ENCODE measurements around the gene KANSL3.
"Not testable (repeated sequence)": the region's sequence is repeated elsewhere in the genome, so short reads cannot be mapped to it uniquely, and the experiment has no call there.

Gene KANSL3

DNA sequence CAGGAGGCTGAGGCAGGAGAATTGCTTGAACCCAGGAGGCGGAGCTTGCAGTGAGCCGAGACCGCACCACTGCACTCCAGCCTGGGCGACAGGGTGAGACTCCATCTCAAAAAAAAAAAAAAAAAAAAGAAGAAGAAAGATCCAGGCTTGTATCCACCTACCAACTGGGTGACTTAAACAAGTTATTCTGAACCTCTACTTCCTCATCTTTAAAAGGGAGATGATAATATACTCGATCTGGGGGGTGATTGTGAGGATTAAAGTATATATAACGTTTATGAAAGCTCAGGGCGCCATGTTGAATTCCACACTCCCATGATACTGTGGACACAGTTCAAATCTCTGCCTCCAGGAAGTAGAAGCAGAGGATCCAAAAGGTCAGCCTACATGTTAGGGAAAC, 16.7 kb upstream of the KANSL3 start:
- not testable (repeated sequence) for DNase-seq (ENCODE audit: low read depth in 2 of 2)

DNA sequence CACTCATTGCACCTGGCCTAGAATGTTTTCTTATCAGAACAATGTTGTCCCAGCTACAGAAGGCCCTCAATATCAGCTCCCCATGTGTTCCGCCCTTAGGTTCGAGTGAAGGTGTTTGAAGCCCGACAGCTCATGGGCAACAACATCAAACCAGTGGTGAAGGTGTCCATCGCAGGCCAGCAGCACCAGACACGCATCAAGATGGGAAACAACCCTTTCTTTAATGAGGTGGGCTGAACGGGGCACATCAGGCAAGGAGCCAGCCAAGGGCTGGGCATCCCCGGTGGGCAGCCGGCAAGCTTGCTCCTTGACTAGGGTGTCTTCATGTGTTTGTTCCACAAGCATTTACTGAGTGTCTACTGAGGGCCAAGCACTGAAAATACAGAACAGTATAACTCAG, 13.7 kb upstream of the KANSL3 start:
- no peak for DNase-seq (ENCODE audit: low read depth in 2 of 2)

DNA sequence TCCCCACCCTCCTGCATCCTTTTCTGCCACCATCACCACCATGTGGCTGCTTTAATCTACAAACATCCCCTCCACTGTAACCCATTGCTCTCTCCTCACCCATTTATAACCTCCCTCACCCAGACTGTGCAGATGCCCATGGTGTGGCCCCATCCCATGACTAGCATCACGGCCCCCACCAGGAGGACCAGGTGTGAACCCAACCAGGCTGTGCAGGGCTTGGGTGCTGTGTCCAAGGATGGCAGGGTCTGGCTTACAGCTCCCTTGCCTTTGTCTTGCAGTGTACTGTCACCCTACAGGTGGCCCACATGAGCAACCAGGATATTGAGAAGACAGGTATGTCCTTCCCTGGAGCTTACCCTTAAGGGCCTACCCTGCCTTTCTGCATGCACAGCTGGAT, 11.2 kb upstream of the KANSL3 start:
- DNase-seq (ENCODE audit: low read depth in 2 of 2), result no peak

DNA sequence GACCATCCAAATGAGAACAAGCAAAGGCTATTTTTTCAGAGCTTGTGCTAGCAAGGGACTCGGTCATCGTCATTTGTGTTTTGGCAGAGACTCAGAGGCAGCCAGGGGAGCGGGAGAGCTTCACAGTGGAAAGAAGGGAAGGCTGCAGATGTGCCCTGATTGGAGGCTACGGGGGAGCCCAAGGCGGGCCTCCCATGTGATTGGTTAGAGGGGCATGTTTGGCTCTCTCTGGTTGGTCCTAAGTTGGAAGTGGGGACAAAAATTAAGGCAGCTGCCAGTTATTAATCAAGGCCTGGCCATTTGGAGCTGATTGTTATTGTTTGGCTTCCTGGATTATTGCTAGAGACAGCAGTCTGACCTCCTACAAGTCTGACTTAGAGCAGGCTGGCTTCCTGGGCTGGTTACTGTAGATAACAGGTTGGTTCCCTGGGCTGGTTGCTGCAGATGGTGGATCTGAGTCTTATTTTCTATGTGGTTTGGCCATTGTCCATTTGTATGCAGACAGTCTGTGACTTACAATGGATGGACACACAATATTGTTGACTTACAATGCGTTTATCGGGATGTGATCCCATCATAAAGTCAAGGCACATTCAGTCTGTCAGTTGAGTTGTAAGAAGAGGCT, 10.3 kb upstream of the KANSL3 start:
- DNase-seq (ENCODE audit: low read depth in 2 of 2), result no peak

DNA sequence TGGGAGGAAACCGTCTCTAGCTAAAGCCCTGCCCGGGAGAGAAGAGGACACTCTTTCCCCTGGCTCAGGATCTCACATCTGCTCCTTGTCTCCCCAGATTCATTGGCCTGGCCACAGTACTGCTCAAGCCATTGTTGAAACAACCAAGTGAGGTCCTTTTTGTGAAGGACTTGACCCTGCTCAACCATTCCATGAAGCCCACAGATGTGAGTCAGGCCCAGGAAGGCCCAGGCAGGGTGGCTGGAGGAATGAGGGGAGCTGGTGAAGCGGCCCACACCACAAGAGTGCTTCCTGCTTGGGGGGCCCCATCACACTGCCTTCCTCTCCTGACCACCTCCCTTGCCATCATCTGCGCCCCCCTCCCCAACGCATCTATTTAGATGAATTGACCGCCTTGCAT, 9.6 kb upstream of the KANSL3 start:
- DNase-seq (ENCODE audit: low read depth in 2 of 2), result no peak

DNA sequence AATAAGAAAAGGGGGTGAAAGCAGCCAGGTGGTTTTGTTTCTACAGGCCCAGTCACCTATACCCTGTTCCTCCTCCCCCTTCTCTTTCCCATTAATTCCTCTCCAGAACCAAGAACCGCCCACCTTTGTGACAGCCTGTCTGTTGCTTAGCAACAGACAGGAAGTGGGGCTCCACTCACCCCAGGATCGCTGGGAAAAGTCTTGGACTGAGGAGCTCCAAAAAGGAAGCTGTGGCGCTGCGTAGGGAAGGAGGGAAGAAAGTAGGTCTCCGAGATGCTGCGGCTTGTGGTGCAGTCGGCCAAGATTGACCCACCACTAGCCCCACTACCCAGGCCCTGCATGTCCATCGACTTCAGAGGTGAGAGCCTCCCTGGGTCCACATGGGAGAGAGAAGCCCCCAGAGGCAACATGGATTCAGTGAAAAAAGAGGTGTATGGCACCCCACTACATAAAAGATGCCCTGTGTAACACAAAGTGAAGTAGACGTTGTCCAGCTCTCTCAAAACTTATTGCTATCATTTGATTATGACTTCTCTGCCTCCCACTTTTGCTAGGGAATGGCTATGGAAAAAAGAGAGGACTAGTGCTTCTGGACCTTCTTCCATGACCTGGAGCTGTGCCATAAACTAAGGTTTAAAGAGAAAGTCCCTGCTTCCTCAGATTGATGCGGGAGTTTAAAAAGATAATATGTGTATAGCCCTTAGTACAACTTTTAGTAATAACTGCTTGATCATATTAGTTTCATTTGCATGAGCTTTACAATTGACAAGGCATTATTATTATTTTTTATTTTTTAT, 4.7 kb upstream of the KANSL3 start, which contains the start of gene FER1L5:
FER1L5 (plus strand) TSS at position 201 of the 797 bp plus-strand sequence; CDS start at position 274, 73 bp downstream.
- no peak for DNase-seq (ENCODE audit: low read depth in 2 of 2)

DNA sequence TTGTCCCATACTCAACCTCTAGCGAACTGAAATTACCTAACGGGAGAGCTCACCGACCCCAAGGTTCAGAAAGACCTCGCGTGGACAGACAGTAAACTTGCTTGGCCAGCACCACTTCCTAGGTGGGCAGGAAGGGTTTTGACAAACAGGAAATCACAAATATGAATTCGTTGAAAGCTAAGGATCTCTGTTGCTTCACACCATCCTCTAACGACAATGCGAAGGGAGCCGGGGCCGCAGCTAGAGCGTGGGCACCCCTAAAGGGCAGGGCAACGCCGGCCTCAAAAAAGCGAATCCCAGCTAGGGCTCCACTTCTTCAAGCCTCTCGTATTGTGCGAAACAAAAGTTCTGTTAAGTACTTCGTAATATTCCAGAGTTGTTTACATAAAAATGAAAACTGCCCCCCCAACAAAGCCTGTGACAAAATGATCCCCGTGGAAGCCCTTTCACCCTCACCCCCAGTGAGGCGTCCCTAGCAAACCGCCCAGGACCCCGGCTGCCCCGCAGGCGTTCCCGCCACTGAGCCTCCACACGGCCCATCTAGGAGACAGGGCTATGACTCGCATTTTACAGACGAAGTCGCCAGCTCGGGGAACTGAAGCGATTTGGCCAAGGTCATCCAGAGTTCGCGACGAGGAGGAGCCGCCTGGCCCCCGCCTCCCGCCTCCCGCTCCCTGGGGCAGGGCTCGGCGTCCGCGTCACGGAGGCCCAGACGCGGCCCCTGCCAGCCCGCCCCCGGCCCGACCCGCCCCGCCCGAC, 548 bp downstream of the KANSL3 start:
- peak; percentile 47 to 62 for DNase-seq (ENCODE audit: low read depth in 2 of 2)

DNA sequence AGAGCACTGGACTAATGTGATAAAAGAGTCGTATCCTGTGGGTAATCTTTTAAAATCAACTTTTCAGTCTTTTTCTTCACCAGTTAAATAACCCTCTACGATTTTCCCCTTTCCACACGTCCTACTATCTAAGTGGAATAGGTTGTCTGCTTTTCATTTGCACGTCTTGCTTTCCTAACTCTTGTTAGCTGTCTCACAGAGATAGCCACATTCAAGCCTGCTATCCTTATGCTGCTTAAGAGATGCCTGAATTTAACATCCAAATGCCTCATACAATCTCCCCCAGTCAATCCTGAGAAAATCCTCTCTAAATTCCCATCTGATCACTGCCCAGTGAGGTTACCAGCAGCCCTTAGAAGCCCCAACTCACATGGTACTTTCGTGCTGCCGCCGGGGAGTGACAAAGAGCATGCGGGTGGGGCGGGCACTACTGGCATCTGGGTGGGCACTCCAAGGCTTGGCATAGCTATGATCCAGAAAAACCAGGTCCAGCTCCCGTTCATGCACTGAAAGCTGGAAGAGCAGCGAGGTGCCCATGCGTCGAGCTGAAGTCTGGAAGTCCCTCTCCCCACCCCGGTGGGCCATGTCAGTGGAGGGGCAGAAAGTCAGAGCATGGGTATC, 1.5 kb downstream of the KANSL3 start:
- DNase-seq (ENCODE audit: low read depth in 2 of 2), result no peak

DNA sequence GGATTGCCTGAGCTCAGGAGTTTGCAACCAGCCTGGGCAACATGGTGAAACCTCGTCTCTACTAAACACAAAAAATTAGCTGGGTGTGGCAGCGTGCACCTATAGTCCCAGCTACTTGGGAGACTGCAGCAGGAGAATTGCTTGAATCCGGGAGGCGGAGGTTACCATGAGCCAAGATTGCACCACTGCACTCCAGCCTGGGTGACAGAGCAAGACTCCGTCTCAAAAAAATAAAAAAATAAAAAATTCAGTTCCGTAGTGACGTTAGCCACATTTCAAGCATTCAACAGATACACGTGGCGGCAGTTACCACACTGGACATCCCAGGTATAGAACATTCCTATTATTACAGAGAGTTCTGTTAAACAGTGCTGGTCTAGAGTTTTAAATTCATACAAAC, 4.5 kb downstream of the KANSL3 start:
- DNase-seq (ENCODE audit: low read depth in 2 of 2), result no peak

DNA sequence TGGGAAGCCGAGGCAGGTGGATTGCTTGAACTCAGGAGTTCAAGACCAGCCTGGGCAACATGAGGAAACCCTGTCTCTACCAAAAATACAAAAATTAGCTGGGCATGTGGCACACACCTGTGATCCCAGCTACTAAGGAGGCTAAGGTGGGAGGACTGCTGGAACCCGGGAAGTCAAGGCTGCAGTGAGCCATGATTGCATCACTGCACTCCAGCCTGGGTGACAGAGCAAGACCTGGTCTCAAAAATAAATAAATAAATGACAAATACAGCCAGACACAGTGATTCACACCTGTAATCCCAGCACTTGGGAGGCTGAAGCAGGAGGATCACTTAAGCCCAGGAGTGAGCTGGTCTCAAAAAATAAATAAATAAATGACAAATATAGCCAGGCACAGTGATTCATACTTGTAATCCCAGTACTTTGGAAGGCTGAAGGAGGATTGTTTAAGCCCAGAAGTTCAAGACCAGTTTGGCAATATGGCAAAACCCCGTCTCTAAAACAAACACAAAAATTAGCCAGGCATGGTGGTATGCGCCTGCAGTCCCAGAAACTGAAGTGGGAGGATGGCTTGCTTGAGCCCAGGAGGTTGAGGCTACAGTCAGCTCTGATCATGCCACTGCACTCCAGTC, 6.2 kb downstream of the KANSL3 start:
- DNase-seq (ENCODE audit: low read depth in 2 of 2), result no peak

DNA sequence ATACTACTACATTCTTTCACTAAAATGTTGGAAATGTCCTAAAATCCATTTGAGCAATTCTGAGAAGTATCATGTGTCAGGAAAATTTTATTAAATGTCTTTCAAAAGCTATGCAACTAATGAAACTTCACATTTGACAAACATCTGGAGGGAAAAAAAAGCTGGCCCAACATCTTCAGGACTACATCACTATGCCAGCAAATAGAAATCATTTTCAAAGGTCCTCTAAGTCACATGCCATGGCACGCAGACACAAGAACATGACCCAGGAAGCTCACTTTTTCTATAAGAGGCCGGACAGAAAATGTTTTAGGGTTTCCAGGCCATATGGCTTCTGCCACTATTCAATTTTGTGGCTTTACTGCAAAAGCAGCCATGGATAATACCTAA, 11.6 kb downstream of the KANSL3 start:
- DNase-seq (ENCODE audit: low read depth in 2 of 2), result no peak

DNA sequence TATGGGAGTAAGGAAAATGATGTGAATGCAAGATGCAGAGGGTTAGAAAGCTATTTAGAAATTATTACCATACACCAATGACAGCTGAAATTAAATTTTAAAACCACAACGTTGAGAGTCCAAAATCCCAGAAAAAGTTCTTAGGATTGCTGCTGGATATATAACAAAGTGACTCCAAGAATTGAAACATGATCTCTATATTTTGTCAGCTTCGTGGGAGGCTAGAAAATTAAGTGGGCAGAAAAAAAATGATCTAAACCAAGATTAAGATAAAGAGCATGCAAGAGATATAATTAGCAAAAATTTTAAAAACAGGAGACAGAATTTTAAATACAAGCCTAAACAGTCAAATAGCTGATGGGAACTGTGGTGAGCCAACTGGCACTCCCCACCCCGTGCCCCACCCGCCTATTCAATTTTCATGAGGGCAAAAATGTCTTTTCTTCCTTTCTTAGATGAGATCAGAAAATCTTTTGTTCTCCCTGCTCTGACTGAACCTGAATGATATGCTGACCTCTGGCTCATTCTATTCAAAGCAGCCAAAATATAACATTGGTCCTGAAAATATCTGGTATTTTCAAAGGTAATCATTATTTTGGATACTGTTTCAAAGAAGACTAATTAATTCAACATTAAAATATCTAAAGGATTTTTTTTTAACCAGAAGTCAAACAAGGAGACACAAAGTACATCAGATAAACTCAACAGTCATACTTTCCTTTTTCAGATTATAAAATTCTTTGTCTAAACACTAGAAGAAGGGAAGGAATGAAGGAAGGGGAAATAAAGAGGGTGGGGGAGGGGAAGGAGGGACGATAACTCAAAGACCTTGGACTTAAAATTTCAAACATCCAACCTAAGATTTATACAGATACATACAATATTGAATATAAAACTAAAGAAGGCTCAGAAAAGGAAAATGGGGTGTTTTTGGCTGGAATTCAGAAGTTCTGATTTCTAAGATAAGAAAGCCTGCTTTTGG, 12.2 kb downstream of the KANSL3 start:
- no peak for DNase-seq (ENCODE audit: low read depth in 2 of 2)

DNA sequence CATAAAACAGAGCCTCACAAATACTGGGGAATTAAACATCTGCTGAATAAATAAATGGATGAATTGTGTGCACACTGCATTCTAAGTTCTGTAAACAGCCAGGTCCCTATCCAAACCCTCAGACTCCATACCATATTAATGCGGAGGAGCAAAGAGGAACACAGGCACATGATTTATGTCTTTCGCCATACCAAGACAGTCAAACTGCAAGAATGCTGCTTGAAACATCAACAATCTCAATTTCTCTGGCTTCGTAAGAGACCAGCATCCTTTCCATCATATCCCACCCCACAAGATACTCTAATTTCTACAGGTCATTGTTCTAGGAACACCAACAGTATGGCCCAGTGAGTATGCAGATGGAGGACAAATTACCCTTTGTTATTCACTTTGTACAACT, 15.0 kb downstream of the KANSL3 start:
- DNase-seq (ENCODE audit: low read depth in 2 of 2), result no peak

DNA sequence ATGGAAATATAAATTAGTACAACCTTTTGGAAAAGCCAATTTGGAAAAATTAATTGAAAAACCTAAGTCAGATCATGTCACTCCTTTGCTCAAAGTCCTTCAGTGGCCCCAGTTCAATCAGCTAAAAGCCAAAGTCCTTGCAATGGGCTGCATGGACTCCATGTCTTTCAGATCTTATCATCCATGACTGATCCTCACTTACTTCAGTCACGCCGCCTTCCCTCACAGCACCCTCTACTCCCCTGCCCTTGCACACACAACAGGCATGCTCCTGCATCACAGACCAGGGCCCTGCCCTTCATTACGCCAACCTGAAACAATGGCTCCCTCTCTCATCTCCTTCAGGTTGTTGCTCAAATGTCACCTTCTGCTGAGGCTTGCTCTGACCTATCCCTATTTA, 15.6 kb downstream of the KANSL3 start:
- DNase-seq (ENCODE audit: low read depth in 2 of 2), result no peak

DNA sequence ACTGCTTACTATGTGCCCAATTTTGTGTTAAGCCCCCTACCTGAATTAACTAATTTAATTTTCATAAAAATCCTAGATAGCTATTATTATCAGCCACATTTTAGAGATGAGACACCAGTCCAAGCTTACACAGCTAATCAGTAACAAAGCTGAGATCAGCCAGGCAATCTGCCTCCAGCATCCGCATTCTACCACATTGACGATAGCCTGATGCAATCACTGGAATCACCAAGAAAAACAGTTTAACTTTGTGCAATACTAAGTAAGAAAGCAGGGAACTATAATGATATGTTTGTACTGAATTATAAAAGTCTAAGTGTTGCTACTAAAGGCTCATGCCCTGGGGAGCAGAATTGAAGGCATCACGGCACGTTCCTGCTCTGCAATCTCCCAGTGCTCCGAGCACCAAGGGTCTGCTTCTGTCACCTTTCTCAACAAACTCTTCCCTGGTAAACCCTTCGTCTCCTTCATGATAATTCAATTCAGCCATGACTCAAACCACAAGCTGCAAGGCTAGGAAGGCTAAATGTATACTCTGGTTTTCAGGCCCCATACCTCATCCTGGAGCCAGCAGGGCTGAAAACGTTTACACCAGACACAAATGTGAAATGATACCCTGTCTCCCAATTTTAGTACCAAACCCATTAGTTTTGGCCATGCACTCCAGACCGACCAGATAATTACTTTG, 19.4 kb downstream of the KANSL3 start:
- no peak for DNase-seq (ENCODE audit: low read depth in 2 of 2)

DNA sequence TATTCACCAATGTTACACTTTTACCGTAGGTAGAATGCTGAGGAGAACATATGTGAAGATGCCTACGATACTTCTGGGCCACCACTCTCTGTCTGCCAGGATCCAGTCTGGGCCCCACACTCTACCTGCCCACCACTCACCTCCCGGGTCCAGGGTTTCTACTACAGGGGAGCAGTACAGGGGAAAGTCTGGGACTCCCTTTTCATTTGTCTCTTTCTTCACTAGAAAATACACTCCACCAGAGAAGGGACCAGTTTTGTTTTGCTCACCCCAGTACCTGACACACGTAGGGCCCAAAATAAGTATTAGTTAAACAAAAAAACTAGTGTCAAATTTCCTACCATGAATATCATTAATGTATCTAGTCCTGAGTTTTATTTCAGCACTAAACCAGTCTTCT, 21.1 kb downstream of the KANSL3 start:
- no peak for DNase-seq (ENCODE audit: low read depth in 2 of 2)

DNA sequence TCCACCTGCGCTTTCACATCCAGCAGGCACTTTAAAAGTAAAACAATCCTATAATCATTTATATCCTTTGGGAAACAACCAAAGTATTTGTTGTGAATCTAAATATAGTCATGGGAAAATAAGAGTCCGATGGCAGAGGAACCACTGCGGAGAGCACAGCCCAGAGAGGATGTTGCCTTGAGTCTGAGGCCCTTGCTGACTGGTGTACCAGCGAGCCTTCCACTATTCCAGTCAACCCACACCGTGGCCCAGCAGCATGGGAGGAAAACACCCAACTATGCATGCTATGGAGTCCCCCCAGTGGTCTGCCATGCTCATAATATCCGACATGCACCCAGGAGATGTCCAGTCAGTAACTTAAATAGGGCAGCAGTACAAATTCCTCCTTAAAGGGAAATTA, 21.6 kb downstream of the KANSL3 start:
- DNase-seq (ENCODE audit: low read depth in 2 of 2), result no peak

DNA sequence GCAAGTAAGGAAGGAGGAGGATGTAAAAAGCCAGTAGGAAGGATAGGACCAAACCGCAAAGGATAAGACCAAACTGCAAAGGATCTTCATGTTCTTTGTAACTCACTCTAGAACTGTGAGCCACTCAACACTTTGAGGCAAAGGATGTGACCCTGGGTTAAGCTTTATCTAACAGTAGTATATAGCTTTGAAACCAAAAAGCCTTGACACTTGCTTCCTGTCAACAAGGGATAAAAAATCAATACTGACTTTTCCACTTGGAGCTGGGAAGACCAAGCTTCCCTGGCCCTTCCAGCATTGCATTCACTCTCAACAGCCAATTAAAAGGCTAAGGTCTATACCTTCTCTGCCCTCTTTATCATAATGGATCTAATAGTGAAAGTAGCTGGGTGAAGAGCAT, 22.0 kb downstream of the KANSL3 start:
- DNase-seq (ENCODE audit: low read depth in 2 of 2), result no peak

DNA sequence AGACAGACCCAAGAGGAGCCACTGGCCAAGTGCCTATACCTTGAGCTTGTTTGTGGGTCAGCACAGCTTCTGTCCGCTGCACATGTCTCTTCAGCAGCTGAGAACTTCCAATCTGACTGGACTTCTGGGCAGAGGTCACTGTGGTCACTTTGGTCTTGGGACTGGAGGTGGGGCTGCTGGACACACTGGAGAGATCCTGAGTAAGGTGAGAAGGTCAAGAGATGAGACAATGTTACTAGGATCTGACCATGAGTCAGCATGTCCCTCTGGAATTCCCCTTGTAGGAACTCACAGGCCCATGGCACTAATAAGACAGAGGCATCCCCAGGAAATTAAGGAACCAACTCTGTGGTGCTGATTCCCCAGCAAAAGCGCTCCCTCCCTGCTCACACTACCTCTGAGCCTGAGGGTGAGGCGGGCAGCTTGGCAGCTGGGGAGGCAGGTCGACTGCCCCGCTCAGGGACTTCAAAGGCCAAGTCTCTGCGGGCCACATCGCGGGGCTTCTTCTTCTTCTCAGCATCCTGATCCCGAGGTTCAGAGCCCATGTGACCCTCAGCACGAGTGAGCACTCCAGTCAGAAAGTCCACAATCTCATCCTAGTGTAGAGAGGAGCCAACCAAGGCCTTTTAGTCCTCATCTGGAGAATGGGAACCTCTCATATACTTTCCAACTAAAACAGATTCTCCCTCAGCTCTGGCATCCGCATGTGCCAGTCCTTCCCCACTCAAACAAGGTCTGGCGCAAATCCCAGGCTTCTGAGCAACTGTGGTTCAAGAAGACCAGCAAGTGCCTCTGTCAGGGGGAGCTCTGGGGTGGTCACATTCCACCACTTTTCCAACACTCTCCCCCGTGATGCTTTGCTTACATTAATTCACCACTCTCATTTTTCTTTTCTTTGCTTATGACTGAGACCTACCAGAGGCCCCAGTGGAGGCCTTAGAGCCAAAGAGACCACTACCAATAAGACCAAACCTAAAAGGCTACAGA, 29.4 kb downstream of the KANSL3 start:
- DNase-seq (ENCODE audit: low read depth in 2 of 2), result no peak
